Caco-2 (cell line): ENCODE measurements around the gene CLIC5. TPM values are rescaled to one million over a fixed set of nuclear protein-coding genes. Genes with fewer than 3 reads are reported as not detected.

Experiments used
- BruUV-seq: library from RNA; stranded (reverse); fragments of 400-500 nt; replicated peaks from 2 replicates; lab custom pipeline; 2021; lab: Mats Ljungman, UMichigan
- CTCF ChIA-PET: fragments of 300-600 bp; sonication (Branson Sonifier 250); formaldehyde crosslinking; loops from one replicate; lab custom pipeline; 2022; ENCODE audit warnings: antibody characterized with exemption; lab: Charles Lee
- POLR2A ChIA-PET: fragments of 300-600 bp; sonication (Branson Sonifier 250); formaldehyde crosslinking; loops from one replicate; lab custom pipeline; 2022; ENCODE audit warnings: antibody characterized with exemption; lab: Charles Lee
- DNase-seq, 2 experiments: peaks; one replicate each; pipeline versions ENCODE4 v3.0.0 to v3.0.0-alpha.2; 2020 to 2022
- H3K27me3 ChIP-seq: replicated peaks from 2 replicates; pipeline ENCODE4 v1.6.0; 2011; ENCODE audit warnings: low read length; ENCODE audit not compliant: control insufficient read depth, insufficient read depth
- H3K36me3 ChIP-seq: 2 replicates; pipeline ENCODE4 v1.5.1; 2011; ENCODE audit warnings: low read length; ENCODE audit not compliant: control insufficient read depth, insufficient read depth
- H3K4me1 ChIP-seq: fragments of 250-450 bp; sonication (Bioruptor Pico); 2 replicates; pipeline ENCODE4 v1.5.1; 2020; ENCODE audit warnings: mild to moderate bottlenecking
- H3K4me3 ChIP-seq: 2 replicates; pipeline ENCODE4 v1.5.1; 2011; ENCODE audit warnings: low read depth, mild to moderate bottlenecking, control low read depth, low read length
- H3K9me3 ChIP-seq: fragments of 250-450 bp; sonication (Bioruptor Pico); 2 replicates; pipeline ENCODE4 v1.5.1; 2020; ENCODE audit warnings: mild to moderate bottlenecking, moderate library complexity
- H3K27ac Mint-ChIP-seq: one replicate; pipeline ENCODE4 v1.8.0; 2022; ENCODE audit warnings: mixed read lengths; ENCODE audit not compliant: unreplicated experiment
- H3K27me3 Mint-ChIP-seq: one replicate; pipeline ENCODE4 v1.8.0; 2022; ENCODE audit warnings: mixed read lengths; ENCODE audit not compliant: insufficient read depth, unreplicated experiment
- H3K36me3 Mint-ChIP-seq: one replicate; pipeline ENCODE4 v1.8.0; 2022; ENCODE audit warnings: mild to moderate bottlenecking, mixed read lengths; ENCODE audit not compliant: insufficient read depth, unreplicated experiment
- H3K4me1 Mint-ChIP-seq: one replicate; pipeline ENCODE4 v1.8.0; 2022; ENCODE audit warnings: low read depth, mixed read lengths; ENCODE audit not compliant: unreplicated experiment
- H3K4me3 Mint-ChIP-seq: one replicate; pipeline ENCODE4 v1.8.0; 2022; ENCODE audit warnings: mild to moderate bottlenecking, moderate library complexity, mixed read lengths; ENCODE audit not compliant: unreplicated experiment
- H3K9me3 Mint-ChIP-seq: one replicate; pipeline ENCODE4 v1.8.0; 2022; ENCODE audit warnings: mixed read lengths; ENCODE audit not compliant: unreplicated experiment
- CTCF ChIP-seq, 2 experiments: fragments of 200-600 bp in 1 of 2; IDR thresholded peaks; 1 replicate in 1 of 2; 2 replicates in 1 of 2; pipeline versions ENCODE4 v1.5.1 to v1.8.0; 2011 to 2022; ENCODE audit warnings: antibody characterized with exemption in 1 of 2, control low read depth in 1 of 2, inconsistent platforms in 1 of 2, low read depth in 1 of 2, low read length in 1 of 2, mild to moderate bottlenecking in 1 of 2, moderate library complexity in 1 of 2; ENCODE audit not compliant: insufficient read depth in 1 of 2, severe bottlenecking in 1 of 2, unreplicated experiment in 1 of 2
- intact Hi-C: fragments of 100-400 bp; cut with micrococcal nuclease; formaldehyde crosslinking; loops from one replicate; pipeline ENCODE4 v1.10.0; 2022; ENCODE audit not compliant: unreplicated experiment
- total RNA-seq: library from RNA; stranded (reverse); gene quantifications from 2 replicates; pipeline ENCODE4 v1.2.3, GENCODE V29; 2022

CLIC5 gene
- total RNA-seq, 1 experiment from 2014 or later, result 15.1 TPM

GRCh38 chr6:45979311-45979710 lies 36.3 kb downstream of the CLIC5 start:
- H3K27me3 ChIP-seq, result no peaks in the 10 kb centered on the region
- TF ChIP-seq CTCF (IDR thresholded peaks at IDR 0.05; ENCODE audit: insufficient read depth in 1 of 2, low read depth in 1 of 2, low read length in 1 of 2, severe bottlenecking in 1 of 2, unreplicated experiment in 1 of 2), result no peak
- H3K9me3 ChIP-seq, result no peaks in the 10 kb centered on the region
- no peak for DNase-seq
- H3K9me3 Mint-ChIP-seq, result peaks cover 8% of the 10 kb centered on the region
- no peaks in the 10 kb centered on the region for H3K4me1 ChIP-seq
- CTCF ChIA-PET, result no interaction called here
- H3K36me3 ChIP-seq, result no peaks in the 10 kb centered on the region
- H3K36me3 Mint-ChIP-seq, result no peaks in the 10 kb centered on the region
- no peaks in the 10 kb centered on the region for H3K27me3 Mint-ChIP-seq
- H3K27ac Mint-ChIP-seq, result no peak overlapping the region
- no TSS peak for BruUV-seq
- no peak overlapping the region for H3K4me3 ChIP-seq
- POLR2A ChIA-PET, result no interaction called here
- H3K4me1 Mint-ChIP-seq, result no peaks in the 10 kb centered on the region
- no peak overlapping the region for H3K4me3 Mint-ChIP-seq
- intact Hi-C loops, result no loop called here

GRCh38 chr6:45974596-45974995 lies 41.1 kb downstream of the CLIC5 start:
- peaks cover 12% of the 10 kb centered on the region for H3K9me3 Mint-ChIP-seq
- no peak overlapping the region for H3K27ac Mint-ChIP-seq
- Histone ChIP-seq H3K4me3 (no peak overlapping the region), H3K9me3 (no peaks in the 10 kb centered on the region), H3K27me3 (no peaks in the 10 kb centered on the region), H3K4me1 (no peaks in the 10 kb centered on the region), H3K36me3 (no peaks in the 10 kb centered on the region)
- CTCF ChIA-PET, result no interaction called here
- H3K36me3 Mint-ChIP-seq, result no peaks in the 10 kb centered on the region
- H3K4me1 Mint-ChIP-seq, result no peaks in the 10 kb centered on the region
- no peak for TF ChIP-seq CTCF (IDR thresholded peaks at IDR 0.05; ENCODE audit: insufficient read depth in 1 of 2, low read depth in 1 of 2, low read length in 1 of 2, severe bottlenecking in 1 of 2, unreplicated experiment in 1 of 2)
- intact Hi-C loops, result no loop called here
- BruUV-seq, result no TSS peak
- POLR2A ChIA-PET, result no interaction called here
- no peak overlapping the region for H3K4me3 Mint-ChIP-seq
- no peak for DNase-seq
- H3K27me3 Mint-ChIP-seq, result no peaks in the 10 kb centered on the region

GRCh38 chr6:45972795-45973503 lies 42.7 kb downstream of the CLIC5 start:
- Mint-ChIP-seq H3K4me1 (no peaks in the 10 kb centered on the region), H3K9me3 (peaks cover 12% of the 10 kb centered on the region), H3K27me3 (no peaks in the 10 kb centered on the region), H3K27ac (no peak overlapping the region), H3K4me3 (no peak overlapping the region), H3K36me3 (no peaks in the 10 kb centered on the region)
- no TSS peak for BruUV-seq
- intact Hi-C loops, result no loop called here
- ChIA-PET POLR2A (no interaction called here), CTCF (no interaction called here)
- no peaks in the 10 kb centered on the region for H3K9me3 ChIP-seq
- H3K27me3 ChIP-seq, result no peaks in the 10 kb centered on the region
- no peak for TF ChIP-seq CTCF (IDR thresholded peaks at IDR 0.05; ENCODE audit: insufficient read depth in 1 of 2, low read depth in 1 of 2, low read length in 1 of 2, severe bottlenecking in 1 of 2, unreplicated experiment in 1 of 2)
- no peaks in the 10 kb centered on the region for H3K4me1 ChIP-seq
- no peaks in the 10 kb centered on the region for H3K36me3 ChIP-seq
- H3K4me3 ChIP-seq, result no peak overlapping the region
- DNase-seq, result no peak
